GM19372 (cell line): ENCODE results near the gene AFM.

Experiments used
- ATAC-seq: cut with Tn5 transposase; IDR thresholded peaks from one replicate; pipeline ENCODE4 v1.9.1; 2021; ENCODE audit warnings: mild to moderate bottlenecking, low read depth, moderate library complexity; ENCODE audit not compliant: unreplicated experiment

AFM gene

DNA sequence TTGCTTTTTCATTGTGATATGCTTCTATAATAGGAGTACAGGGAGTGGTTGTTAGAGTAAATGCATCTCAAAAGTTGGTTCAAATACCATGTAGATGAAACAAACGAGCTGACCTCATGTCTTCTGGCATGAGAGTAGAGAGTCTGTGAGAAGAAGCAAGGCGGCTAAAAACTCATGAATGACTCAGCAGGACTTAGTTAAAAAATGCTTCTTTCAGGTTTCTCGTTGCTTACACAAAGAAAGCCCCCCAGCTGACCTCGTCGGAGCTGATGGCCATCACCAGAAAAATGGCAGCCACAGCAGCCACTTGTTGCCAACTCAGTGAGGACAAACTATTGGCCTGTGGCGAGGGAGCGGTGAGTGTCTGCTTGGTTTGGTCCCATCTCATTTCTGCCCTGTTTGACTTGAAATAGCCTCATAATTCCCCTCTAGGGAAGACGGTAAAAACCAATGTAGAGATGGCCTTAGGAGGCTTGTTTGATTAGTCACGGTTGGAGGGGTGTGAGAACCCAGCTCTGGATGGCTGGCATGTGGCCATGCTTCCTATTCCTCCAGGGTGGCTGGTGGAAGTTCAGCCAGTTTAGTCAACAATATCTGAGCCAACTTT lies 31.0 kb upstream of the AFM start:
- no peak for ATAC-seq

DNA sequence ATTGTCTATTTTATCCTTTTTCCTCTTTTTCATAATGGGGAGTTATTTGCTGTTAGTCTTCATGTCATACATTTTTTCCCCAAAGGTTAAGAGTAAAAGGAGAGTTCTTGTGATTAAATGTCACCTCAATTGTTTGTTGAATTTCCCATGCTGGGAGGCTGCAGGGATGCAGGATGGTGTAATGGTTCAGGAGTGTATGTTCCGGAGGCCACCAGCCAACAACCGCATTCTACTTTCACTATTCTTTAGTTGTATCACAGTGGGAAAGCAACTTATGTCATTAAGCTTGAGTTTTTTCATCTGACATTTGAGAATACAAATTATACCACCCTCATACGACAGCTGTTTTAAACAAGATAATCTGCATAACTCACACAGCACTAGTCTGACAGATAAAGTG lies 30.1 kb upstream of the AFM start:
- no peak for ATAC-seq

DNA sequence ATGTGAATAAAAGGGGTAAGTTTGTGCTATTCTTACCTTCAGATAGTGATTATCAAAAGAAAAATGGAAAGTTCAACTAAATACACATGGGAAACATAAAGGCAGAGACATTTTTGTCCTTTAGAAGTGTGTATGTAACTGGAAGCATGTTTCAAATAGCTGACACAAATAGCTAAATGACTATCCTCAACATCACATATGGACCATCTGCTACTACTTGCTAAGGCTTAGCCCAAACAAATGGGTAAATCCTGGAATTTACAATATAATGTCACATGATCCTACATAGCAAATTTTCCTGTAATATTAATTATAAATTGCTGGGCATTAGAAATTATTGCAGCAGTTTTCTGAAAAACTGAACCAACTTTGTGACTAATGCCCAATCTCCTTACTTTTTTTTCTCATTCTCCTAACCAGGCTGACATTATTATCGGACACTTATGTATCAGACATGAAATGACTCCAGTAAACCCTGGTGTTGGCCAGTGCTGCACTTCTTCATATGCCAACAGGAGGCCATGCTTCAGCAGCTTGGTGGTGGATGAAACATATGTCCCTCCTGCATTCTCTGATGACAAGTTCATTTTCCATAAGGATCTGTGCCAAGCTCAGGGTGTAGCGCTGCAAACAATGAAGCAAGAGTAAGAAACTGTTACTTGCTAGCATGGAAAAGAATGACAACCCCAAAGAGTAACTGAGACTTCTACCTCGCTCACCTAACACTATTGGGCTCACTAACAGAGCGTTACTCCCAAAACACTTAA lies 29.4 kb upstream of the AFM start:
- ATAC-seq = no peak

DNA sequence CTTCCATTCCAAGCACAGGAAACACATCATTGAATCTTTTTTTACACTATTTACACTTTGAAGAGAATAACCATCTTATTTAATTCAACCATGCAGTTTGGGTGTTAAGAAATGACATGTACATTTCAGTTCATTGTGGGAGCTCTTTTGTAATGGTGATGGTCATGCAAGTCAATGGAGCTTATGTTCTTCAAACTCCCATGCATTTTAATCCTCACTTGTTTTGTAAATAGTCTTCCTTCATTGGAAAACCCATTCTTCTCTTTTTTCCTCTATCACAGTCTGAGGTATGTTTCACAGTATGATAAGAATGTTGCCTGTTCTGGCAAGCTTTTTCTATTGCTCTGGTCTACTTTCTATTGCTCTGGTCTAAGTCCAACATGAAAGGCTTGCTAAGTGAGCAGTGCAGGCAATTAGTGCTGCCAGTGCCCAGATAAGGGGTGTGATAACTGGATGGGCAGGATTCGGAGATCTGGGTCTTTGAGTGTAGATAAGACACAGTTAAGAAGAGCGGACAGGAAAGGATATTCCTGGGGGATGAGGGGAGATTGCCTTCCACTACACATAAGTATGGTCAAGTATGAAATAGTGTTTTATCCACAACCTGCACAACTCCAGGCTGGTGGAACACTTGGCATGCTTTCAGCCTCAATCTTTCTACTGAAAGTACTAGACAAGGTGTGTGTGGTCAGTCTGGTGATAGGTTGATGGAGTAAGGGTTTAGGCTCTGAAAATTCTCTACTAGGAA lies 28.4 kb upstream of the AFM start:
- ATAC-seq = no peak

DNA sequence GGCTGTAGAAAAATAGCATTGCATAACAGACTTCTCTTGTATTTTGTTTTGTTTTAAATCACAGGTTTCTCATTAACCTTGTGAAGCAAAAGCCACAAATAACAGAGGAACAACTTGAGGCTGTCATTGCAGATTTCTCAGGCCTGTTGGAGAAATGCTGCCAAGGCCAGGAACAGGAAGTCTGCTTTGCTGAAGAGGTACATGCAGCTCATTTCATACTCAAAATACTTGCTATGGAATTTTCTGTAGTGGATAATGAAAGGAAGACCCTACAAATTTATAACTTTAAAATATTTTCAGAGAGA lies 27.9 kb upstream of the AFM start:
- no peak for ATAC-seq

DNA sequence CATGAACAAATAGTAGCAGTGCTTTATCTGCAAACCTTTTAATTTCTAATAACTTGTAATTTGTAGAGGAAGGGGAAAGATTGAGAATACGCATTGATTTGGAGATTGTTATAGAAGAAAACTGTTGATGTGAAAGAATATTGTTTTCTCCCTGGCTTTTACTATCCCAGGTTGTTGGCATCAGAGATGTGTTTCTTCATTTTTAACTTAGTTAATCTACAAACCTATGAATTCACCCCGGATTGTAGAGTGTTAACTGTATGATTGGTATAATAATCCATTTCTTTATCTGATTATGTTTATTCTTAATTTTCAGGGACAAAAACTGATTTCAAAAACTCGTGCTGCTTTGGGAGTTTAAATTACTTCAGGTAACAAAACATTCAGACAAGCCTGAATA lies 26.6 kb upstream of the AFM start:
- no peak for ATAC-seq

DNA sequence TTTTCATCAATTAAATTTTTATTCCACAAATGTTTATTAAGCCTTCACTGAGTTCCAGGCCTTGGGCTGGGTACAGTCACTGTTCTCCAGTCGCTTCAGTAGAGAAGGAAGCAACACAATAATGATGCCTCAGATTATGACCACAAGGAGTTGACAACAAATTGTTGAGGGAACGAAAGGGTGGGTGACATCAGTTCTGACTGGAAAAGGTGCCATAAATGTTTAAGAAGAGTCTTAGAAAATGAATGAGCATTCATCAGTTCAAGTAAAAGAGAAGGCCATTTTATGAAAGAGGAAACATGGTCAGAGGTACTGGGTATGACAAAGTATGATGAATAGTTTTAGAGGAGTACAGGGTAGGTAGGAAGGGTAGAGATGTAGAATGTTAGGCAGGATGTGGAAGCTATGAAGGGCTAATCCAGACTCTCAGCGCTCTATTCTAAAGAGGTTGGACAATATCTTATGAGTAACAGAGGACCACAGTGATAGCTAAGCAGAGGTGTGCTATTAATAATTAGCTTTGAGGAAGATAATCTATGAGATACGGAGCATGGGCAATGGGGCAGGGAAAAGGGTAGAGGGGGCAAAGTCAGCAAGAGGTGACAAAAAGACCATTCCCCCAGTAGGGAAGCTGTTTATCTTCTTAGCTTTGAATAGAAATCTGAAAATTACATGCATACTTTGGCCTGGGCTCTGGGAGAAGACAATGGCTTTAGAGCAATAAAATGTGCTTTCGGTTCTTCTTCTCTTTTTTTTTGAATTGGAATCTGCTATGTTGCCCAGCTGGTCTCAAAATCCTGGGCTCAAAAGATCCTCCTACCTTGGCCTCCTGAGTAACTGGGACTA lies 25.1 kb upstream of the AFM start:
- no peak for ATAC-seq

DNA sequence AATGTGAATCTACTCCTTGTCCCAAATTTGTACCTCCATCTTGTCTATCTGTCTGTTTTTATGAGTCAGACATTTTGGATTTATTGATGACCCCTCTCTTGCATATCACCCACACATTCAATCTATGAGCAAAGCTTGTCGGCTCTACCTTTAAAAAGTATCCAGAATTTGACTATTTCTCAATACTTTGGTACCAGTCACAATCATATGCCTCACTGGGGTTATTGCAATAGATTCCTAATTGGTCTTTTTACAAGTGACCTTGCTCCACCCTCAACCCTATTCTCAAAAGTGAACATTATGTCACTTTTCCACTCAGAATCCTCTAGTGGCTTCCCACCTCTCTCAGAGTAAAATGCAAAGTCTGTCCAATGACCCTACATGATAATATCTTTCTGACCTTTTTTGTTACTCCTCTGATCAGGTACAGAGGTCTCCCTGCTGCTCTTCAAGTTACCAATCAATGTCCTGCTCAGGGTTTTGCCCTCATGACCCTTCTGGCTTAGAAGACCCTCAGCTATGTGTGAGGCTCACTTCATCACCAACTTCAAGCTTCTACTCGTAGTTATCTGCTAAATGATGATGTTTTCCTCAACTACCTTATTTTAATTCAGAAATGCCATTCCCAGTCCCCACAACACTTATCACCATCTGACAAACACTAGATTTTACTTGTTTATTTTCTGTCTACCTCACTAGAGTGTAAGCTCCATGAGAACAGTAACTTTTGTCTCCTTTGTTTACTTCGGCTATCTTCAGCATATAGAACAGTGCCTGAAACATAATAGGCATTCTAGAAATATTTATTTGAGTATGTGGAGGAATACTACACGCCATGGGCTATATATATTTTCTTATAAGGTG lies 23.1 kb upstream of the AFM start:
- no peak for ATAC-seq

DNA sequence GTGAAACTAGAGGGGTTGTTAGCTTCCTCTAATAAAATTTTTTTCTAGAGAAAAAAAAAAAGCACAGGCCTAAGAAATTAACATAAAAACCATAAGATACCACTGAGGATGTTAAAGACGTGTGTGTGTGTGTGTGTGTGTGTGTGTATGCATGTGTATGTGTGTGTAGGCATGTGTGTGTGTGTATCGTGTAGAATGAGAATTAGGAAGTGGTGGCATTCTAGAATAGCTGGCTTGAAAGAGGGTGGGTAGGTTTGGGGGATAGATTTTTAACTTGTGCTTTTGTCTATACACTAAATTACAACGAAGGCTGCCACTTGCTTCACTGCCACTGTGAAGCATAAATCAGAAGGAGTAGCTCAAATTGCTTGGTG lies 22.5 kb upstream of the AFM start:
- ATAC-seq = no peak

DNA sequence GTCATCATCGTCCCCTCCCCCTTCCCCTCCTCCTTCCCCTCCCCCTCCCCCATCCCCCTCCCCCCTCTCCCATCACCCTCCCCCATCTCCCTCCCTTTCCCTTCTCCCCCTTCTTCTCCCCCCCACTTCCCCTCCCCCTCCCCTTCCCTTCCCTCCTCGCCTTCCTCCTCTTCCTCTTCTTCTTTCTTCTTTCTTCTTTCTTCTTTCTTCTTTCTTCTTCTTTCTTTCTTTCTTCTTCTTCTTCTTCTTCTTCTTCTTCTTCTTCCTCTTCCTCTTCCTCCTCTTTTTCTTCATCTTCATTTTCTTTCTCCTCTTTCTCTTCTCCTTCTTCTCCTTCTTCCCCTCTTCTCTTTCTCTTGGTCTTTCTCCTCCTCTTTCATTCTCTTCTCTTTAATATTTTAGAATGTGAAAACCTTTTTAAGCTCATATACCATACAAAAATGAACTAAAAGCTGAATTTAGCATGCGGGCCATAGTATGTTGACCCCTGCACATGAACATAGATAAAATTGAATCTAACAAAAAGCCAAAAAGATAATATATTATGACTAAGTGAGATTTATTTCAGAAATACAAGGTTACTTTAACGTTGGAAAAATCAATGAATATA lies 20.5 kb upstream of the AFM start:
- ATAC-seq = no peak

DNA sequence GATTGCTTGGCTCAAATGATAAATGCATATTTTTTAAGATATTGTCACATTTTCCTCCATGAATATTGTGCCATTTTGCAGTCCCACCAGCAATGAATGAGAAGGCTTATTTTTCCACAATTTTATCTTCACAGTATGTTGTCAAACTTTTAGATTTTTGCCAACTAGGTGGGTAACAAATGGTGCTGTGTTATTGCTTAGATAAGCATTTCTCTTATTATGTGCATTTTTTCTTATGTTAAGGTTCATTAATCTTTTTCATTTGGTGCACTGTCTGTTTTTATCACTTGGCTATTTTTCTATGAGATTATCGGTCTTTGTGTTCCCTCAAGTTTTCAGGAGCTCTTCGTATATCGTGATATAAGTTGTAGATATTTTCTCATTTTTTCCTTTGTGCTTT lies 13.4 kb upstream of the AFM start:
- ATAC-seq = no peak

DNA sequence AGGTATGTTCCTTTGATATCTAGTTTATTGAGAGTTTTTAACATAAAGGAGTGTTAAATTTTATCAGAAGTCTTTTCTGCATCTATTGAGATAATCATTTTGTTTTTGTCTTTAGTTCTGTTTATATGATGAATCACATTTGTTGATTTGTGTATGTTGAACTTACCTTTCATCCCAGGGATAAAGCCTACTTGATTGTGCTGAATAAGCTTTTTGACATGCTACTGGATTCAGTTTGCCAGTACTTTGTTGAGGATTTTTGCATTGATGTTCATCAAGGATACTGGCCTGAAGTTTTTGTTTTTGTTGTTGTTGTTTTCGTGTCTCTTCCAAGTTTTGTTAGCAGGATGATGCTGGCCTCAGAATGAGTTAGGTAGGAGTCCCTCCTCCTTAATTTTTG lies 10.8 kb upstream of the AFM start:
- no peak for ATAC-seq

DNA sequence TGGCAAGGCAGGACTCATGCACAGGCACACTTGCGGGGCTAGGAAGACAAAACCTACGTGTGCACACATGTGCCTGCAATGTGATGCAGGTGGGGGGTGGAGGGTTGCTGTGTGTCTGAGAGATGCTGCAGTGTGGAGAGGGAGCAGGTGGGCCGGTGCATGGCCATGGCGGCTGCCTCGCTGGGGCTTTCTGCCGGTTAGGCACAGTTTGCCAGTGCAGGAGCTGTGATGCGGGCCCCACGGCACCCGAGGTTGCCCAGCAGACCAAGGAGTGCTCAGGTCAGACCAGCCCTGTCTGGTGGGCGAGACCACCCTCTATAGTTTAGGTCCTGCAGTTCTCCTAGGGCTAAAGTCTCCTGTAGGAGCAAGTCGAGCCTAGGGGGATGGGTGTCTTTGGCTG lies 4.4 kb upstream of the AFM start:
- no peak for ATAC-seq

DNA sequence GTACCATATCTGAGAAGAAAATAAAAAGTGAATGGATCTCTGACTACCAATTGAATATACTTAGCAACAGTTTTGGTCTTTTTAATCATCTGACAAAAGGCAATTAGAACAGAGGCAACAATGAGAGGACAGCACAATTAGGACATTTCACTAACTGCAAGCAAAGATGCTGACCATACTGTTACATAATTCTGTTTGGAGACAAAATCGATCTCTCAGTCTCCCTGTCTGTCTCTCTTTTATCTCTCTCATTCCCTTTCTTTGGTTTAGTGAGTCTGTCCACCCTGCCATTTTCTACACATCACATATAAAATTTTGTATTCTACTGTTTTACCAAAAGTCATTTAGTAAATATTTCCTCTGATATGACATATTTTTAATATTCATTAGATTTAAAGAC lies 2.2 kb upstream of the AFM start:
- ATAC-seq = no peak

DNA sequence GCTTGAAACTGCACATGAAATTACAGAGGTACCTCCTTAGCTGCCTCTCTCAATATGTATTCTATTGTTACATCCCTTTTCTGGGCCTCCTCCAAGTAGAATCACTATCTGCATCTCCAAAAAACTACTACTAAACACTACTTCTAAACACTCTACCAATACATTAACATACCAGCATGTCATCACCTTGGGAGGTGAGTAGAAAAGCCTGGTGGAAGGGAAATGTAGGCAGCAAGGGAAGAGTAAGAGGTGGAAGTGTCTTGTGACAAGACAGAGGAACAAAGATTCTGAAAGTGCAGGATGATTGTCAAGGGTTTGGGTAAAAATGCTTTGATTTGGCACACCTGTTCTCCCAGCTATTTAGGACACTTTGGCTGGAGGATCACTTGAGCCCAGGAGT lies 3.5 kb downstream of the AFM start:
- no peak for ATAC-seq

DNA sequence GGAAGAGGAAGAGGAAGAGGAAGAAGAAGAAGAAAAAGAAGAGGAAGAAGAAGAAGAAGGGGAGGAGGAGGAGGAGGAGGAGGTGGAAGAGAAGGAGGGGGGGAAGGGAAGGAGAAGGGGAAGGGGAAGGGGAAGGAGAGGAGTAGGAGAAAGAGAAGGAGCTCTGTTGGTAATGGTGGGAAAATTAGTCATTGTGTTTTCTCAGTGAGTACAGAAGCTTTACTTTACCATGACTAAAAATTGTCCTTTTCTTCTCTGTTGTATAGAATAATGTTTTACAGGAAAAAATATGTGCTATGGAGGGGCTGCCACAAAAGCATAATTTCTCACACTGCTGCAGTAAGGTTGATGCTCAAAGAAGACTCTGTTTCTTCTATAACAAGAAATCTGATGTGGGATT lies 4.1 kb downstream of the AFM start:
- ATAC-seq = no peak

DNA sequence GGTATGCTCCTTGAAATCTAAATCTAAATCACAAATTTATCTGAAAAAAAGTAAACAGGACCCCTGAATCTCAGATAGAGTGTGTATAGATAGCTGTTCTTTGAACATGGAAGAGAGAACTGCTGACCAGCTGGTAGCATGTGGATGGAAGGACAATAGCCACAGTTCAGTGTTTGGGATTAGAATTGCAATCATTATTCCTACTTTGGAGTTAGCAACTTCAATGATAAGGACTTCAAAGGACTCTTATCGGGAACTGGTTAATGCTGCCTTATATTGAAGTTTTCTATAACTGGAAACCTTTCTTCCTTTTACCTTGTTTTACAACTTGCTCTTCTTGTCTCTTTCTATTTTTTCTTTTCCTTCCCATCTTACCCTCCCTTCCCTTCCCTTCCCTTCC lies 5.0 kb downstream of the AFM start:
- ATAC-seq = no peak

DNA sequence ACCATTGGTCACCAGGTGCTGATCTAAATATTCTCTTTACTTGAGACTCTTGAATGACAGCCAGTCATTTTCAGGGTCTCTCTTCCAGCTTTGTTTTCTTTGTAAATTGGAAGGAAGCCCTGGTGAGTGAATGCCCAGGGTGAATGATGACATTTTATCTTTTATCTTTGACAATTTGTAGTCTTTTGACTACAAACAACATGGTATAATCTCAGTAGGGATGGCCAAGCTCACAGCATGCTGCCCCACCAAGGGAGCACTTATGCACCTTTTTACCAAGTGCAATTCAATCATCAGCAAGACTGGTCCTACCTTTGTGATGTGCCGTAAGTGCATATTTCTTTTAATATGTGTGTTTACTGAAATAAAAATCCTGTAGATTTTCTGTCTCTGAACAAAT lies 5.7 kb downstream of the AFM start:
- ATAC-seq = no peak

DNA sequence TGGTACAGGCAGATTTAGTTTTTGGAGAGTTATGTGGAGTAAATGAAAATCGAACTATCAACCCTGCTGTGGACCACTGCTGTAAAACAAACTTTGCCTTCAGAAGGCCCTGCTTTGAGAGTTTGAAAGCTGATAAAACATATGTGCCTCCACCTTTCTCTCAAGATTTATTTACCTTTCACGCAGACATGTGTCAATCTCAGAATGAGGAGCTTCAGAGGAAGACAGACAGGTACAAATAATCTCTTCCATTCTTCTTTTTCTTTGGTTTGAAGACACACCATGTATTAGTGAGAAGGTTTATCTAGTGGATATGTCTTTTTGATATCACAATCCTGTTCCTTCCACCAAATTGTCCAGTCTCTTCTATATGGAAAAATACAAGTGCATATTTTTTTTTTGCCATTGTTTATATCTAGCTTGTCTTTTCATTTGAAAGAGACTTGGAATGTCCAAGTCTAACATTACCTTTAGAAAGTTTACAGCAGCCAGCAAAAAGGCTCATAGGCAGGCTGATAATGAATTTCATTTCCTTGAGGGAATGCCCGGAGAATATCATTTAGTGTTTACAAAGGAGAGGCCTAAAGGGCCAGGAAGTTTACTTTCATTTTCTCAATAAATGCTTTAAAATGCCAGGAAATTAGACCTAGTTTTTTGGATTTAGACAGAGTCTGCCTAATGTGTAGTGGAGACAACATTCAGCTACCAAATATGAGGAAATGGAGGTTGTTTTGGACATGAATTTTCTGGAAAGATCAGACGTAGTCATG lies 18.6 kb downstream of the AFM start:
- no peak for ATAC-seq
